HL-60 (cell line): ENCODE data around the gene CTNNA2.

Experiments
- GABPA ChIP-seq: IDR thresholded peaks from 2 replicates; pipeline ENCODE4 v1.6.1; 2012; ENCODE audit warnings: low read depth
- POLR2AphosphoS5 ChIP-seq: IDR thresholded peaks from 2 replicates; pipeline ENCODE4 v1.6.1; 2012; ENCODE audit warnings: low read depth
- TF ChIP-seq, protein P1 (sequence below): IDR thresholded peaks from one replicate; pipeline ENCODE4 v1.5.1; 2011; ENCODE audit warnings: low read length, control low read depth, inconsistent platforms; ENCODE audit not compliant: insufficient read depth
- TF ChIP-seq, protein P2 (sequence below): IDR thresholded peaks from 2 replicates; pipeline ENCODE4 v1.6.1; 2012; ENCODE audit warnings: low read depth; ENCODE audit not compliant: insufficient replicate concordance

DNA sequence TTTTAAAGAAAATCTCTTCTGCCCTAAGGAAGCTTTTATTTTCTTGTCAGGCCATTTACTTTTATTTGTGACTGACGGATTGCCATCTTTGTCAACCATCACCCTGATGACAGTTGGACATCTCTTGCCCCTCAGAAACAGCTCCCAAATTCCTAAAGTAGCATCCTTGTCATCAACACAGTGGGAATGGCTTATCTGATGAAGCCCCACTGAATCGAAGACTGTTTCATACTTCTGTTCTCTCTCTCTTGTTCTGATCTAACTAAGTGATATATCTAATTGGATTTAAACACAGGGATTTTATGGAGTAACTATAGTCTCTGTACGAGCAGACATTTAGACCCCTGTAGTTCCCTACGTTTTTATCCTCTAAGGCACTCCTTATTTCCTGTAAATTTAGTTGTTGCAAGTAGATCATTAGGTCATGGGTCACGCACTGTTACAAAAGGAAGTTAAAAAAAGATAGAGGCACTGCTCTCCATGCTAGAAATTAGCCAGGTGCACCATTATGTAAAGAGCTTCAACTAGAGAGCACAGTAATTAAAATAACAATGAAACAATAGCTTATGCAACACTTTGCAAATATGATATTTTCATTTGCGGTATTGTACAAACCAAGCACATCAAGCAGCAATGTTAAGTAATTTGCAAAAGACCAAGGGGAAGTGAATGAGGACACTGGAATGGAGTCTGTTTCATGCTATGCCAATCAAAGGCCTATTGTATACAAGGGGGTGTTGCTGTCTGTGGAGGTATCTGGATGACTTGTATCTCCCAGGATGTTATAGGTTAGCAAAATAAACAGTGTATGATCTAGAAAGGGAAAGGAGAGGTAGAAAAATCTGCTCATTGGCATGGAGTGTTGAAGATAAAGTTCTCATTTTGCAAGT lies 507.0 kb downstream of the CTNNA2 start:
- TF ChIP-seq, protein P1, sequence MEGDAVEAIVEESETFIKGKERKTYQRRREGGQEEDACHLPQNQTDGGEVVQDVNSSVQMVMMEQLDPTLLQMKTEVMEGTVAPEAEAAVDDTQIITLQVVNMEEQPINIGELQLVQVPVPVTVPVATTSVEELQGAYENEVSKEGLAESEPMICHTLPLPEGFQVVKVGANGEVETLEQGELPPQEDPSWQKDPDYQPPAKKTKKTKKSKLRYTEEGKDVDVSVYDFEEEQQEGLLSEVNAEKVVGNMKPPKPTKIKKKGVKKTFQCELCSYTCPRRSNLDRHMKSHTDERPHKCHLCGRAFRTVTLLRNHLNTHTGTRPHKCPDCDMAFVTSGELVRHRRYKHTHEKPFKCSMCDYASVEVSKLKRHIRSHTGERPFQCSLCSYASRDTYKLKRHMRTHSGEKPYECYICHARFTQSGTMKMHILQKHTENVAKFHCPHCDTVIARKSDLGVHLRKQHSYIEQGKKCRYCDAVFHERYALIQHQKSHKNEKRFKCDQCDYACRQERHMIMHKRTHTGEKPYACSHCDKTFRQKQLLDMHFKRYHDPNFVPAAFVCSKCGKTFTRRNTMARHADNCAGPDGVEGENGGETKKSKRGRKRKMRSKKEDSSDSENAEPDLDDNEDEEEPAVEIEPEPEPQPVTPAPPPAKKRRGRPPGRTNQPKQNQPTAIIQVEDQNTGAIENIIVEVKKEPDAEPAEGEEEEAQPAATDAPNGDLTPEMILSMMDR = no peak
- no peak for TF ChIP-seq POLR2AphosphoS5
- no peak for TF ChIP-seq GABPA
- TF ChIP-seq, protein P2, sequence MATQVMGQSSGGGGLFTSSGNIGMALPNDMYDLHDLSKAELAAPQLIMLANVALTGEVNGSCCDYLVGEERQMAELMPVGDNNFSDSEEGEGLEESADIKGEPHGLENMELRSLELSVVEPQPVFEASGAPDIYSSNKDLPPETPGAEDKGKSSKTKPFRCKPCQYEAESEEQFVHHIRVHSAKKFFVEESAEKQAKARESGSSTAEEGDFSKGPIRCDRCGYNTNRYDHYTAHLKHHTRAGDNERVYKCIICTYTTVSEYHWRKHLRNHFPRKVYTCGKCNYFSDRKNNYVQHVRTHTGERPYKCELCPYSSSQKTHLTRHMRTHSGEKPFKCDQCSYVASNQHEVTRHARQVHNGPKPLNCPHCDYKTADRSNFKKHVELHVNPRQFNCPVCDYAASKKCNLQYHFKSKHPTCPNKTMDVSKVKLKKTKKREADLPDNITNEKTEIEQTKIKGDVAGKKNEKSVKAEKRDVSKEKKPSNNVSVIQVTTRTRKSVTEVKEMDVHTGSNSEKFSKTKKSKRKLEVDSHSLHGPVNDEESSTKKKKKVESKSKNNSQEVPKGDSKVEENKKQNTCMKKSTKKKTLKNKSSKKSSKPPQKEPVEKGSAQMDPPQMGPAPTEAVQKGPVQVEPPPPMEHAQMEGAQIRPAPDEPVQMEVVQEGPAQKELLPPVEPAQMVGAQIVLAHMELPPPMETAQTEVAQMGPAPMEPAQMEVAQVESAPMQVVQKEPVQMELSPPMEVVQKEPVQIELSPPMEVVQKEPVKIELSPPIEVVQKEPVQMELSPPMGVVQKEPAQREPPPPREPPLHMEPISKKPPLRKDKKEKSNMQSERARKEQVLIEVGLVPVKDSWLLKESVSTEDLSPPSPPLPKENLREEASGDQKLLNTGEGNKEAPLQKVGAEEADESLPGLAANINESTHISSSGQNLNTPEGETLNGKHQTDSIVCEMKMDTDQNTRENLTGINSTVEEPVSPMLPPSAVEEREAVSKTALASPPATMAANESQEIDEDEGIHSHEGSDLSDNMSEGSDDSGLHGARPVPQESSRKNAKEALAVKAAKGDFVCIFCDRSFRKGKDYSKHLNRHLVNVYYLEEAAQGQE = no peak
